Kidney tubule cell (primary cell): ENCODE data around the gene TMPRSS9.

ENCODE experiments used
- DNase-seq: peaks from one replicate; pipeline ENCODE4 v3.0.0-alpha.2; 2018; ENCODE audit warnings: low spot score

TMPRSS9 gene

DNA sequence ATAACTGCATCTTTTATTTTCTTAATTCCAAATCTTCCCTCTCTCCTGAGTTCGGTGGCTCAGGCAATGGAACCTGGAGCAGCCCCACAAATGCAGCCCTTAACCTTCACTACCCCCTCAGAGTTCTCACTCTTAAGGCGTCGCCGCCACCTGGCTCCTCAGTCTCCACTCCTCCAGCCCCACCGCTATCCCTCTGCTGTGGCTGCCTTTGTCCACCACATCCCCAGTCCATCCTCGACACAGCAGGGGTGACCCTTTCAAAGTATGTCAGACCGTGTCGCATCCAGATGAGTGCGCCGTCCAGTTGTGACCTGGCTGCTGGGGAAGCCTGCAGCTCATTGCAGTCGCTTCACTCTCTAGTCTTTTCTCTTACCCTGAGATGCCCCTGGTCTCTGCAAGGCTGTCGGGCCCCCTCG is 30.6 kb upstream of the TMPRSS9 start:
- no peak for DNase-seq

DNA sequence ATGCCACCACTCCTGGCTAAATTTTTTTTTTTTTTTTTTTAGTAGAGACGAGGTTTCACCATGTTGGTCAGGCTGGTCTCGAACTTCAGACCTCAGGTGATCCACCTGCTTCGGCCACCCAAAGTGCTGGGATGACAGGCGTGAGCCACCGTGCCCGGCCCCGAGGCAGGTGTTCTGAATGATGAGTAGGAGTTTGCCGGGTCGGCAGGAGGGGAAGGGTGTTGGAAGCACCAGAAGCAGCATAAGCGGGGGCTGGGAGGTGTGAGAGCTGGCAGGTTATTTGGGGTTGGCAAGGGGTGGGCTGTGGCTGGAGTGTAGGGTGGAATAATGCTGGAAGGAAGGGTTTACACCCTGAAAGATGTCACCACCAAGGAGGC is 29.8 kb upstream of the TMPRSS9 start:
- no peak for DNase-seq

DNA sequence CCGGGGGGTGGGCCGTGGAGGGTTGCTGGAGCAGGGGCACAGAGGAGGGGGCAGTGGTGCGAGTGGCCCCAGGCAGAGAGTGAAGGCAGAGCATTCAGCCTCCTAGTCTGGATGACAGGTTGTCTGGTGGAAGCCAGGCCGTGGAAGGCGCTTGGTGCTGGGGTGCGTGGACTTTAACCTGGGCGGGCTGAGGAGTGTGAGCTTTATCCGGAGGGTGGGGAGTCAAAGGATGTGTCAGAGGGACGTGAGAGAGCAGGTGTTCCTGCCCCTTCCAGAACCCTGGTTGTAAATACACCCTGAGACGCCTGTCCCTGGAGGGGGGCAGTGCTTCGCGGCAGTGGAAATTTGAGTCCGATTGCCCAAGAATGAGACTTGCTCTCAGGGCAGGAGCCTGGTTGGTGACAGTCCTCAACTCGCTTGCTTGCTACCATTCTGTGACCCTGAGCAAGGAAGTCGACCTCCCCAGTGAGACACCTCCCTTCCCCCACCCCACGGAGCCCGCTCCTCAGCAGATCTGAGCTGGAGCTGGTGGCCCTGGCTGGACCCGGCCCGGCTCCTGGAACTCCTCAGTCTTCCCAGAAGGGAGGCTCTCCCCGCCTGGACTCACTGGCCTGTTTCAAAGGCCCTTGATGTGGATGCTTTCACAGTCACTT is 29.3 kb upstream of the TMPRSS9 start:
- peak; percentile 20 for DNase-seq

DNA sequence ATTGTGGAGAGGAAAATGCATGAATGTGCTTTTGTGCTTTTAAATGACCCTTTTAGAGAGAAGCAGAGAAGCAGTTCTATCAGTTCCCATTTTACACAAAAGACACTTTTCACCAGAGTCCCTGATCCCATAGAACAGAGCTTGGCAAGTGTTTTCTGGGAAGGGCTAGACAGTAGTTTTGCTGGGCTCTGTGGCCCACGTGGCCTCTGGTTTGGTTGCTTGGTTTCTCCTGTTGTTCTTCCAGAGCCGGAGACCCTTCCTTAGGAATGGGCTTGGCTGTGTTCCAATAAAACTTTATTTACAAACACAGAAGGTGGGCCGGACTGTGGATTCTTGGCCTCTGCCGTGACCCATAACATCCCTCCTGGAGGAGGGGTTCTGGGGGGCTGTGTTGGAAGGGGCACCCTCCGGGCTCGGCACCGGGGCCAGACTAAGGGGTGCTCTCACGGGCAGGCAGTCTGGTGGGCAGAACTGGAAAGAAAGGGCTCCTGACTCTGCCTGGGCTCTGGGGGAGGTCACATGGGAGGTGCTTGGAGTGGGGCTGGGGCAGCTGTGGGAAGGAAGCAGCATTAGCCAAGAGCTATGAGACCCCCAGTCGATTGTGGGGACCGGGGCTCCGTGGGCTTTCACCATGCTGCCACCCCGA is 28.3 kb upstream of the TMPRSS9 start:
- no peak for DNase-seq

DNA sequence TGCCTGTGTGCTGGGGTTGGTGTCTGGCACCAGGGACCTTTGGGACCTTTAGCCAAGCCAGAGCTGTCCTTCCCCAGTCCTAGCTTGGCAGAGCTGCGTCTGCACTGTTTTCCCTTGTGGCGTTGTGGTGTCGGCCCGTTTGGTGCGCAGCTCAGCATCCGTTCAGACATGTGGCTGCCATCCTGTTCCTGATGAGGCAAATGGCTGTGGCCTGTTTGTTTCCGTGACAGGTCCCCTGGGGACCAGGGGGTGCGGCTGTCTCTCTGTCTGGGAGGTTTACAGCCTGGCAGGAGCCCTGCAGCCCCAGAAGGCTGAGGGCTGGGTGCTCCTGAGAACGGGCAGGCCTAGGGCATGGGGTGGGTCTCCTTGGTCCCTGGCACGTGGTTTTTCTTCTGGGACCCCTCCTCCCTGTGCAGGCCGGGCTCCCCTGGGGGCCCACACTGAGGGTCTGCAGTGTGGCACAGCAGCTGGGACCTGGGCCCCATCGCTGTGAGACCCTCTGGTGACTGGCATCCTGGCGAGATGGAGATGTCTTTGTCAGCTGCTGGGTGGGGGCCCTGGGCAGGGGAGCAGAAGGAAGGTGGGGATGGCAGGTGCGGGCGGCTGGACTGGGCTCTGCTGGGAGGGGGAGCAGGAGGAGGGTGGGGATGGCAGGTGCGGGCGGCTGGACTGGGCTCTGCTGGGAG is 27.6 kb upstream of the TMPRSS9 start:
- DNase-seq = no peak

DNA sequence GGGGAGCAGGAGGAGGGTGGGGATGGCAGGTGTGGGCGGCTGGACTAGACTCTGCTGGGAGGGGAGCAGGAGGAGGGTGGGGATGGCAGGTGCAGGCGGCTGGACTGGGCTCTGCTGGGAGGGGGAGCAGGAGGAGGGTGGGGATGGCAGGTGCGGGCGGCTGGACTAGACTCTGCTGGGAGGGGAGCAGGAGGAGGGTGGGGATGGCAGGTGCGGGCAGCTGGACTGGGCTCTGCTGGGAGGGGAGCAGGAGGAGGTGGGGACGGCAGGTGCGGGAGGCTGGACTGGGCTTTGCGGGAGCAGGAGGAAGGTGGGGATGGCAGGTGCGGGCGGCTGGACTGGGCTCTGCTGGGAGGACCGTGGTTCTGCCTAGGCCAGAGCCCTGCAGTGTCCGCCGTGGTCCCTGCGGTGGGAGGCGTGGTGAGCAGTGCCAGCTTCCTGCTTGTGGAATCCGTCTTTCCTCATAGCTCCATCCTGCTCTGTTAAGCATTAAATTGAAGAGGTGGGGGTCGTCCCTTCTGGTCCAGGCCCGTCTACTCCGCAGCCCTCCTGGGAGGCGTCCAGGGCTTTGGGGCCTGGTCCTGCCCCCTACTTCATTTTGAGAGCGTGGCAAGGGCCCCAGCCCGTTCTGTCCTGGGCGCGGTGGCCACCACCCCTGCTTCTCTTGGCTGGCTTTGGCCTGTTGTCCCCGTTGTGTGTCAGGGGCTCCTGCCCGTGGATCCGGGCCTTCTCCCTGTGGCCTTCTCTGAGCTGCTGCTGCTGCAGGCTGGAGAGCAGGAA is 26.8 kb upstream of the TMPRSS9 start:
- DNase-seq = peak; percentile 13

DNA sequence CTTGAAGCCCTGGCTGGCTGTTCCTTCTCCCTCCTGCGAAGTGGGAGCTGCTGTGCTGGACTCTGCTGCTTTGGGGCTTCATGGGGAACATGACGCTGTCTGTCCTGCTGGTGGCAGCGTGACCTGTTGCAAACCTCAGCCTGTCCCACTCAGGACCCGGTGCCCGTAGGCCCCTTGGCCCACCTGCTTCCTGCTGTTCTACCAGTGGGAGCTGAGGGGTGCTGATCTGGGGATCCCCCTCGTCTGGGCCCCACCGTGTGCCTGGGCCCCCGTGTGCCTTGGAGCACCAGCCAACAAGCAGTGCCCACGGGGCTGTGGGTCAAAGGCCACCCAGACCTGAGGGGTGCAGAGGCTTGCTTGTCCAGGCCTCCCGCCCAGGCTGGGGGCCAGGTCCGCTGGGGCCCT is 26.3 kb upstream of the TMPRSS9 start:
- DNase-seq = no peak

DNA sequence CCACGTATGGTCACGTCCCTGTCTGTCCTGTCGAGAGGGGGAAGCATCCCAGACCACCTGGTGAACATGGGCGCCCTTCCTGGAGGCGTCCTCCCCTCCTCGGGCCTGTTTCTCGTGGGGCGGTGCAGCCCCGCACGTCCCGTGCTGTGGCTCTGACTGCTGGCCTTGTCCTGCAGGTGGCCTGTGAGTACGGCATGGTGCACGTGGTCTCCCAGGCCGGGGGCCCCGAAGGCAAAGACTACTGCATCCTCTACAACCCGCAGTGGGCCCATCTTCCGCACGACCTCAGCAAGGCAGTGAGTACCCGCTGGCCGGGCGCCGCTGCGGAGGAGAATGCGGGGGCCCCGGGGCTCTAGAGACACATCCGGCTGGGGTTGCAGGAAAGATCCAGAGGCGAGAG is 25.6 kb upstream of the TMPRSS9 start:
- no peak for DNase-seq

DNA sequence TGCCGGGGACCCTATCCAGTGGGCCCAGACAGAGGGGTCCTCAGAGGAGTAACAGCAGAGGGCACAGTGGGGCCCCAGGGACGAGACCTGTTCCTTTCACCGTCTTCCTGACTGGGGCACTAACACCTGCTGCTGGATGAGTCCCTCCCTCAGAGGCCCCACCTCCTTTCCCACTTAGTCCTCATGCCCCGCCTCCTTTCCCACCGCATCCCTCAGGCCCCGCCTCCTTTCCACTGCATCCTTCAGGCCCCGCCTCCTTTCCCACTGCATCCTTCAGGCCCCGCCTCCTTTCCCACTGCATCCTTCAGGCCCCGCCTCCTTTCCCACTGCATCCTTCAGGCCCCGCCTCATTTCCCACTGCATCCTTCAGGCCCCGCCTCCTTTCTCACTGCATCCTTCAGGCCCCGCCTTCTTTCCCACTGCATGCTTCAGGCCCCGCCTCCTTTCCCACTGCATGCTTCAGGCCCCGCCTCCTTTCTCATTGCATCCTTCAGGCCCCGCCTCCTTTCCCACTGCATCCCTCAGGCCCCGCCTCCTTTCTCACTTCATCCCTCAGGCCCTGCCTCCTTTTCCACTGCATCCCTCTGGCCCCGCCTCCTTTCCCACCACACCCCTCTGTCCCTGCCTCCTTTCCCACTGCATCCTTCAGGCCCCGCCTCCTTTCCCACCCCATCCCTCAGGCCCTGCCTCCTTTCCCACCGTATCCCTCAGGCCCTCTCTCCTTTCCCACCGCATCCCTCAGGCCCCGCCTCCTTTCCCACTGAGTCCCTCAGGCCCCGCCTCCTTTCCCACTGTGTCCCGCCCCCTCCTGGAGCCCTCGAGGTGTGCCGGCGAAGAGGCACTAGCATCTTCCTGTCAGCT is 24.8 kb upstream of the TMPRSS9 start:
- DNase-seq = no peak

DNA sequence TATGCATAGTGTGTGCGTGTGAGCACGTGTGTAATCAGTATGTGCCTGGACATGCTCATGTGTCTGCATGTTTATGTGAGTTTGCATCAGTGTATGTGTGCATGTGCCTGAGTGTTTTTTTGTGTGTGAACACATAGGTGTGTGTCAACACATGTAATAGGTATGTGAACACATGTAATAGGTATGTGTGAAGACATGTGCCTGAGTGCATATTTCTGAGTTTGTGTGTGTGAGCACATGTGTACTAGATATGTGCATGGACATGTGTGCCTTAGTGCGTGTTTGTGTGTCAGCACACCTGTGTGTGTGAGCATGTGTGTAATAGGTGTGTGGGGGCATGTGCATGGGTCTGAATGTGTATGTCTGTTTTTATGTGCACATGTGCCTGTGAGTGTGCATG is 24.2 kb upstream of the TMPRSS9 start:
- no peak for DNase-seq

DNA sequence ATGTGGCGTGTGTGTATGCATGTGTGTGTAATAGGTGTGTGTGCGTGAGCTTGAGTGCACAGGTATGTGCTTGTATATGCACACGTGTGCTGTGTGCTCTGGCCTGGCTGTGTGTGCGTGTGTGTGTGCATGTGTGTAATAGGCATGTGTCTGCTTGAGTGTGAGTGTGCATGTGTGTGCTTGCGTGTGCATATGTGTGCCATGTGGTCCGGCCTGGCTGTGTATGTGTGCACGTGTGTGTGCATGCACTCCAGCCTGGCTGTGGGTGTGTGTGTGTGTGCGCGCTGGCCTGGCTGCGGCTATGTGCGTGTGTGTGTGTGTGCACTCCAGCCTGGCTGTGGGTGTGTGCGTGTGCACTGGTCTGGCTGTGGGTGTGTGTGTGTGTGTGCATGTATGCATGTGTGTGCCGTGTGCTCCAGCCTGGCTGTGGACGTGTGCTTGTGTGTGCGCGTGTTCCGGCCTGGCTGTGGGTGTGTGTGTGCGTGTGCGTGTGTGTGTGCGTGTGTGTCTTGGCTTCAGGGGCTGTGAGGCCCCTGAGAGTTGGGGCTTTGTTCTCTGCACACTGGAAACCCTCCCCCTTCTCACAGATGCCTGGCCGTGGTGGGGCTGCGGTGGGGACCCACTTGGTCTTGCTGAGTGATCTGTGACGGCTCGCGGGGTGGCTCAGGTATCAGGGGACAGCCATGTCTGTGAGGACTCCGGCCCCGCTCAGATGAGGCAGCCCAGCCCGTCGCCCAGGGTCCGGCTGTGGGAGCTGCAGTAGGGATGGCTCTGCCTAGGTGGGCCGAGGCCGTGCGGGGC is 23.3 kb upstream of the TMPRSS9 start:
- DNase-seq = no peak

DNA sequence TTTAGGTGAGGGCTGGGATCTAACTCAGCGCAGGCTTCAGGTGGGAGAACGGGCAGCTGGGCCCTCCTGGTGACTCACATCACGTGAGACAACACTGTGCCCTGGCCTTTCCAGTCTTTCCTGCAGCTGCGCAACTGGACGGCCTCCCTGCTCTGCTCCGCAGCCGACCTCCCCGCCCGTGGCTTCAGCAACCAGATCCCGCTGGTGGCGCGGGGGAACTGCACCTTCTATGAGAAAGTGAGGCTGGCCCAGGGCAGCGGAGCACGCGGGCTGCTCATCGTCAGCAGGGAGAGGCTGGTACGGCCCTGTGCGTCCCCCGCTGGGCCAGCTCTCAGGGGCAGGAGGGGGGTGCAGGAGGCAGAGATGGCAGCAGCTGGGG is 22.7 kb upstream of the TMPRSS9 start:
- DNase-seq = peak; percentile 25

DNA sequence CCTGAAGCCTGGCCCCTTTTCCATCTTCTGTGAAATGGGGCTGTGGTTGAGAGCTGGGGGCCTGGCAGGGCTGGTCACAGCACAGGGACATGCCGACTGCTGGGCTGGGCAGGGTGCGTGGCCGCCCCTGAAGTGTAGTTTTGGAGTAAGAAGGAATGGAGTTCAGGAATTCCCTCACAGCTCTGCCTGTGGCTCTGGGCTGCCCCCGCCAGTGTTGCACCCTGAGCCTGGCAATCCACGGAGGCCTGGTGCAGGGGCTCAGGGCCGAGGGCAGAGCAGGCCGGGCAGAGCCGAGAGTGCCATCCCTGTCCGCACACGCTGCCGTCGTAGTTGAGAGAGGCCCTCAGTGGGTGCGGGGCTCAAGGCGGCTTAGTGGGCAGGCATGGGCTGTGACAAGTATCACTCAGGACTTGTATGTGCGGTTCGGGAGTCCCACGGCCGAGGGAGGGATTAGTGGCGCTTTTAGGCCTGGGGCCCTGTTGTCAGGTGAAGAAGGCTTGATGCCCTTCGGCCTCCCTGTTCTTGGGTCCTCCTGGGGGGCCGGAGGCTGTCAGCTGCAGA is 21.9 kb upstream of the TMPRSS9 start:
- no peak for DNase-seq

DNA sequence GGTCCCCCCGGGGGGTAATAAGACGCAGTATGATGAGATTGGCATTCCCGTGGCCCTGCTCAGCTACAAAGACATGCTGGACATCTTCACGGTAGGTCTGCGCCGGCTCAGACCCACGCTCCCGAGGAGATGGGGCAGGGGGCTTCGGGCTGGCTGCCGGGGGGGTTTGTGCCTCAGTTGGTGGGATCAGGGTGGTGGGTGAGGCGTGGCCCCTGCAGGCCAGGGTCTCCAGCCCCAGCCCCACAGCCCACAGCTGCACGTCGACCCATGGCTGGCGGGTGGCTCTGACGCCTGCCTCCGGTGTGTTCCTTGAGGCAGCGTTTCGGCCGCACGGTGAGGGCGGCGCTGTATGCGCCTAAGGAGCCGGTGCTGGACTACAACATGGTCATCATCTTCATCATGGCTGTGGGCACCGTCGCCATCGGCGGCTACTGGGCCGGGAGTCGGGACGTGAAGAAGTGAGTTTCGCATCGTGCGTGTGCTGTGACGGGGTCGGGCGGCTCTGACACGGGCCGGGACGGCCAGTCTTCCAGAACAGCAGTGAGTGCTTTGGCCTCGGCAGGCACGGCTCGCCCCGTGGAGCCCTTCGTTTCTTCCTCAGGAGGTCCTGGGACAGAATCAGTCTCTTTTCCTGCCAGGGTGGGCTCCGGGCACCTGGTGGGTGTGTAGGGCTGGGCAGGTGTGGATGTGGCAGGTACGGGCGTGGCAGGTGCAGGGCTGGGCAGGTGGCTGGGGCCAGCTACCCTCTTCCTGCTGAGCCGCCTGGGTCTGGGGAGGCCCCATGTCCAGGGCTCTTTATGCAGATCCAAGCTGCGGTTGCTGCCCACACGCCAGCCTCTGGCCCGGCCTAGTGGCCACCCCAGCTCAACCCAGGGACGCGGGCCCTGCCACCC is 21.1 kb upstream of the TMPRSS9 start:
- no peak for DNase-seq

DNA sequence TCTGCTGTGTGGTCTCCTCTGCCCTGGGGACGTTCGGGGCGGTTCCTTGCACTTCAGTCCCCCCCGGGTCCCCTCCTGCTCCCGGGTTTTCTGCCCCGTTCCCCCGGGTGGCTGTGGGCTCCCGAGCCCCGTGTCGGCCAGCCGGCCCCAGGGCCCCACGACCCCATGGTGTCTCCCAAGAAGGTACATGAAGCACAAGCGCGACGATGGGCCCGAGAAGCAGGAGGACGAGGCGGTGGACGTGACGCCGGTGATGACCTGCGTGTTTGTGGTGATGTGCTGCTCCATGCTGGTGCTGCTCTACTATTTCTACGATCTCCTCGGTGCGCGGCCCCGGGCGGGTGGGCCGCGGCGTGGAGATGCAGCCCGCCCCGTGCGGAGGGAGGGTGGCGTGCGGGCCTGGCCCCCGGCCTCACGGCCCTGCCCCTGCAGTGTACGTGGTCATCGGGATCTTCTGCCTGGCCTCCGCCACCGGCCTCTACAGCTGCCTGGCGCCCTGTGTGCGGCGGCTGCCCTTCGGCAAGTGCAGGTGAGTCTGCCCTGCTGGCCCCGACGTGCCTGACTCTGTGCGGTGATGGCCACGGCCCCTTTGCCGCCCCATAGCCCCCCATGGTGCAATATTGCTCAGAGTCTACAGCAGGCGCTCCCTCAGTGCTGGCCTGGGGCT is 20.3 kb upstream of the TMPRSS9 start:
- no peak for DNase-seq

DNA sequence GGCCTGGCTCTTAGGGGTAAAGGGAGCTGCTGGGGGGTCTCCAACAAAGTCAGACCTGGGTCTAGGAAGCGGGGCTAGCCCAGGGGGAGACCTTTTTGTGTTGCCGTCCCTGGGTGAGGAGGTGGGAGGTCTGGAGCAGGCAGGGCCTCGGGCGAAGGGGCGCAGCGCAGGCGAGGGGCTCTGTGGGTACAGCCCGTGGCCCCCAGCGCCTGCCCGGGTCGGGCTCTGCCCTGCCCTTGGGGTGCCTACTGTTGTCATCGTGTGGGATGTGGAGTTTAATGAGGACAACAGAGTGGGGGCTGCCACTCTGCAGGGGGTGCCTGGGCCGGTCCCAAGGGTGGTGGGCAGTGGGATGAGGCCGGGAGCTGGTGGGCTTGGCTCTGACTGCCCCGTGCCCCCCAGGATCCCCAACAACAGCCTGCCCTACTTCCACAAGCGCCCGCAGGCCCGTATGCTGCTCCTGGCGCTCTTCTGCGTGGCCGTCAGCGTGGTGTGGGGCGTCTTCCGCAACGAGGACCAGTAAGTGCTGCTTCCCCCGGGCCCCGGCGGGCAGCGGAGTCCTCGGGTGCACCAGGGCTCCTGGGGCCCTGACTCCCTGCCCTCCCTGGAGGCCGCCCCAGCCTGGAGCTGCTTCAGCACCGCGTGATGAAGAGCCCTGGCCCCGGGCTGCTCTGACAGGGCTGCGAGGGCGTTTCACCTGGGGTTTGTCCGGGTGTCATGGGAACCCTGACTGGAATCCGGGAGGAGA is 19.4 kb upstream of the TMPRSS9 start:
- DNase-seq = no peak

DNA sequence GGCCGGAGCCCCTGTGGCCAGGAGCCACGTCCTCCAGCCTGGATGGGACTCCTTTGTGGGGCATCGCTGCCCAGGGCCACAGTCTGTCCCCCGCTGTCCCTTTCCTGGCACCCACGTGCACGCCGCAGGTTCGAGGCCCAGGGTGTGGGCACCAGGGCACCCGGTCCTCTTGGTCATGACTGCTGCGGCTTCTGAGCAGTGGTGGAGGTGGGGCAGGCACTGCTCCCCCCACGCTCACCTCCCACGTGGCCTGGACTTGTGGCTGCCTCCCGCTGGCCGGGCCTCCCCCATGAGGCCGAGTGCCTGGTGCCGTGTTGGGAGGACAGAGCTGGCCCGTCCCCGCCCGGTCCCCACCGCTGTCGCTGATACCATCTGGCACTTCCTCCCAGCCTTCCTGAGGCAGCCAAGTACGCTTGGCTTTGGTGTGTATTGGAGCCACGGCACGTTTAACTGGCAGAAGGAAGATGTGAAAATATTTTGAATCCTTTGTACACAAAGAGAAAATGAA is 18.8 kb upstream of the TMPRSS9 start:
- no peak for DNase-seq

DNA sequence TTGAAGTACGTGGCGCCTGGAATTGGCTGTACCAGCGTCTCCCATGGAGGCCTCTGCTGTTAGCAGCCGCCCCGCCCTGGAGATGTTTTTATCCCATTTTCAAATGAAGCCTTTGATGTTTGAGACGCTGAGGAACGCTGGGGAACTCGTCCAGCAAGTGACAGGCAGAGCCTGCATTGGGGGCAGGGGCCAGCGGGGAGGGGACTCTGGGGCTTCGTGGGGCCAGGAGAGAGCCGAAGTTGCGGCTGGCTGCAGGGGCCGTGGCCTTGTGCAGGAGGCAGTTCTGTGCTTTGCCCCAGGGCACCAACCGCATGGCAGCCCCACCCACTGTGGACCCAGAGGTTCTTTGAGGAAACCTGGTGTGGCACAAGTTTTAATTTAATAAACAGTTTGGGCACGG is 18.1 kb upstream of the TMPRSS9 start:
- no peak for DNase-seq
